ENCODE results near the gene TMEM217. TPM values are rescaled to one million over a fixed set of nuclear protein-coding genes. Genes with fewer than 3 reads are reported as not detected.

TMEM217 gene
- total and polyA plus RNA-seq, 4 donors: 0.50 to 2.7 (median 1.4) TPM

GRCh38 chr6:37177935-37178517 lies 79.9 kb downstream of the TMEM217 start:
- no peaks in the 10 kb centered on the region for H3K4me1 ChIP-seq (ENCODE audit: control insufficient read depth in 1 of 2, insufficient read depth in 2 of 2, low read length in 2 of 2)
- no peak overlapping the region for H3K27ac ChIP-seq (ENCODE audit: low read depth in 1 of 2, low read length in 2 of 2)
- ATAC-seq (ENCODE audit: low FRiP score): no peak
- intact Hi-C loops (cut with DNase I): no loop called here
- peaks cover 5% of the 10 kb centered on the region in 2 donors for H3K36me3 ChIP-seq (ENCODE audit: control insufficient read depth in 1 of 2, insufficient read depth in 2 of 2, low read length in 1 of 2)
- H3K4me3 ChIP-seq (ENCODE audit: low read length in 2 of 2): no peak overlapping the region
- no peaks in the 10 kb centered on the region for H3K9me3 ChIP-seq (ENCODE audit: control insufficient read depth, low read length)
- 94 to 95% methylated on average over 8 of the region's 8 CpGs for WGBS, 2 donors
- H3K27me3 ChIP-seq (ENCODE audit: control insufficient read depth in 1 of 2, insufficient read depth in 2 of 2, low read length in 1 of 2): no peaks in the 10 kb centered on the region
- DNase-seq: no peak

GRCh38 chr6:37177077-37177934 lies 80.6 kb downstream of the TMEM217 start:
- H3K4me1 ChIP-seq (ENCODE audit: control insufficient read depth in 1 of 2, insufficient read depth in 2 of 2, low read length in 2 of 2): no peaks in the 10 kb centered on the region
- peaks cover 5% of the 10 kb centered on the region in 2 donors for H3K36me3 ChIP-seq (ENCODE audit: control insufficient read depth in 1 of 2, insufficient read depth in 2 of 2, low read length in 1 of 2)
- no peak overlapping the region for H3K4me3 ChIP-seq (ENCODE audit: low read length in 2 of 2)
- intact Hi-C loops (cut with DNase I): no loop called here
- ATAC-seq (ENCODE audit: low FRiP score): no peak
- H3K27ac ChIP-seq (ENCODE audit: low read depth in 1 of 2, low read length in 2 of 2): no peak overlapping the region
- WGBS, 2 donors: 72 to 82% methylated on average over 10 of the region's 10 CpGs
- no peaks in the 10 kb centered on the region for H3K27me3 ChIP-seq (ENCODE audit: control insufficient read depth in 1 of 2, insufficient read depth in 2 of 2, low read length in 1 of 2)
- DNase-seq: no peak
- no peaks in the 10 kb centered on the region for H3K9me3 ChIP-seq (ENCODE audit: control insufficient read depth, low read length)

GRCh38 chr6:37176268-37177076 lies 81.5 kb downstream of the TMEM217 start:
- no peaks in the 10 kb centered on the region for H3K9me3 ChIP-seq (ENCODE audit: control insufficient read depth, low read length)
- ATAC-seq (ENCODE audit: low FRiP score) (no peak), DNase-seq (no peak)
- 94 to 96% methylated on average over 15 of the region's 15 CpGs for WGBS, 2 donors
- H3K4me3 ChIP-seq (ENCODE audit: low read length in 2 of 2): no peak overlapping the region
- no peak overlapping the region for H3K27ac ChIP-seq (ENCODE audit: low read depth in 1 of 2, low read length in 2 of 2)
- intact Hi-C loops (cut with DNase I): no loop called here
- H3K4me1 ChIP-seq (ENCODE audit: control insufficient read depth in 1 of 2, insufficient read depth in 2 of 2, low read length in 2 of 2): no peaks in the 10 kb centered on the region
- H3K27me3 ChIP-seq (ENCODE audit: control insufficient read depth in 1 of 2, insufficient read depth in 2 of 2, low read length in 1 of 2): no peaks in the 10 kb centered on the region
- H3K36me3 ChIP-seq (ENCODE audit: control insufficient read depth in 1 of 2, insufficient read depth in 2 of 2, low read length in 1 of 2): peaks cover 5% of the 10 kb centered on the region in 2 donors

DNA sequence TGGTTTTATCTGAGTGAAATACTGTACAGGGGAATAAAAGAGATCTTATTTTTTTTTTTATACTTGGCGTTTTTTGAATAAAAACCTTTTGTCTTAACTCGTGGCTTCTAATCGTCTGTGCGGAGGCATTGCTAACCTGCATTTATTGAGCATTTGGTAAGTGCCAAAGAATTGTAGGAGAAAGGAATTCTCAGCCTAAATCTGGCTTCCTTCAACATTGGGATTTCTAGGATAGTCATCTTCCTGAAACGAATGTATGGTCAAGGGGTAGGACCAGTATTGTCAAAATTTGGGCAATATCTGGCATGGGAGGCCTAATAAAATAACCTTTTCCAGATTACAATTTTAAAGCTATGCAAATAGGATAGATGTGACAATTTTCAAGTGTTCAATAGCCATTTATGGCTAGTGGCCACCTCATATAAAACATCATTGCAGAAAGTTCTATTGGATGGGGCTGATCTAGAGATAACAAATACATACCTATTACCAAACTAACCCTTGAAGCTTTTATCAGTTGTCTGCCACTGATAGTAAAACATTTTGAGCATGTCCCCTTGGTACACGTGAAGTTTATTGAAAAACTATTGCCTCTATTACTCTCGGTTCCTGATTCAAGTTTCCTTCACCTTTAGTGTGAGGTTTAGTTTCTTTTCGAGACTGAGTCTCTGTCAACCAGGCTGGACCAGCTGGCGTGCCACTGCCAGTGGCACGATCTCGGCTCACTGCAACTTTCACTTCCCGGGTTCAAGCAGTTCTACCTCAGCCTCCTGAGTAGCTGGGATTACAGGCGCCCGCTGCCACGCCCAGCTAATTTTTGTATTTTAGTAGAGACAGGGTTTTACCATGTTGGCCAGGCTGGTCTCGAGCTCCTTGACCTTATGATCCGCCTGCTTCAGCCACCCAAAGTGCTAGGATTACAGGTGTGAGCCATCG lies 82.3 kb downstream of the TMEM217 start:
- 84 to 85% methylated on average over 18 of the region's 18 CpGs for WGBS, 2 donors
- H3K36me3 ChIP-seq (ENCODE audit: control insufficient read depth in 1 of 2, insufficient read depth in 2 of 2, low read length in 1 of 2): peaks cover 5% of the 10 kb centered on the region in 2 donors
- intact Hi-C loops (cut with DNase I): no loop called here
- H3K9me3 ChIP-seq (ENCODE audit: control insufficient read depth, low read length): no peaks in the 10 kb centered on the region
- no peak overlapping the region for H3K4me3 ChIP-seq (ENCODE audit: low read length in 2 of 2)
- H3K4me1 ChIP-seq (ENCODE audit: control insufficient read depth in 1 of 2, insufficient read depth in 2 of 2, low read length in 2 of 2): no peaks in the 10 kb centered on the region
- H3K27ac ChIP-seq (ENCODE audit: low read depth in 1 of 2, low read length in 2 of 2): no peak overlapping the region
- ATAC-seq (ENCODE audit: low FRiP score): no peak
- no peaks in the 10 kb centered on the region for H3K27me3 ChIP-seq (ENCODE audit: control insufficient read depth in 1 of 2, insufficient read depth in 2 of 2, low read length in 1 of 2)
- DNase-seq: no peak

DNA sequence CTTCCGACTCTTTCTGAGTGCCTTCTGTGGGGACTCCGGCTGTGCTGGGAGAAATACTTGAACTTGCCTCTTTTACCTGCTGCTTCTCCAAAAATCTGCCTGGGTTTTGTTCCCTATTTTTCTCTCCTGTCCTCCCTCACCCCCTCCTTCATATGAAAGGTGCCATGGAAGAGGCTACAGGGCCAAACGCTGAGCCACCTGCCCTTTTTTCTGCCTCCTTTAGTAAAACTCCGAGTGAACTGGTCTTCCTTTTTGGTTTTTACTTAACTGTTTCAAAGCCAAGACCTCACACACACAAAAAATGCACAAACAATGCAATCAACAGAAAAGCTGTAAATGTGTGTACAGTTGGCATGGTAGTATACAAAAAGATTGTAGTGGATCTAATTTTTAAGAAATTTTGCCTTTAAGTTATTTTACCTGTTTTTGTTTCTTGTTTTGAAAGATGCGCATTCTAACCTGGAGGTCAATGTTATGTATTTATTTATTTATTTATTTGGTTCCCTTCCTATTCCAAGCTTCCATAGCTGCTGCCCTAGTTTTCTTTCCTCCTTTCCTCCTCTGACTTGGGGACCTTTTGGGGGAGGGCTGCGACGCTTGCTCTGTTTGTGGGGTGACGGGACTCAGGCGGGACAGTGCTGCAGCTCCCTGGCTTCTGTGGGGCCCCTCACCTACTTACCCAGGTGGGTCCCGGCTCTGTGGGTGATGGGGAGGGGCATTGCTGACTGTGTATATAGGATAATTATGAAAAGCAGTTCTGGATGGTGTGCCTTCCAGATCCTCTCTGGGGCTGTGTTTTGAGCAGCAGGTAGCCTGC lies 83.2 kb downstream of the TMEM217 start:
- 78 to 80% methylated on average over 10 of the region's 10 CpGs for WGBS, 2 donors
- H3K27me3 ChIP-seq (ENCODE audit: control insufficient read depth in 1 of 2, insufficient read depth in 2 of 2, low read length in 1 of 2): no peaks in the 10 kb centered on the region
- DNase-seq (no peak), ATAC-seq (ENCODE audit: low FRiP score) (no peak)
- H3K4me3 ChIP-seq (ENCODE audit: low read length in 2 of 2): no peak overlapping the region
- intact Hi-C loops (cut with DNase I): loop anchor here in 1 of 2 donors (5.0 kb wide), 1 partner anchor 42 kb away; no protein-coding TSS in a partner anchor
- H3K36me3 ChIP-seq (ENCODE audit: control insufficient read depth in 1 of 2, insufficient read depth in 2 of 2, low read length in 1 of 2): peaks cover 5% of the 10 kb centered on the region in 2 donors
- H3K9me3 ChIP-seq (ENCODE audit: control insufficient read depth, low read length): no peaks in the 10 kb centered on the region
- no peaks in the 10 kb centered on the region for H3K4me1 ChIP-seq (ENCODE audit: control insufficient read depth in 1 of 2, insufficient read depth in 2 of 2, low read length in 2 of 2)
- no peak overlapping the region for H3K27ac ChIP-seq (ENCODE audit: low read depth in 1 of 2, low read length in 2 of 2)

- Histone ChIP-seq H3K4me3 (ENCODE audit: low read length in 2 of 2) (no peak overlapping the region), H3K36me3 (ENCODE audit: control insufficient read depth in 1 of 2, insufficient read depth in 2 of 2, low read length in 1 of 2) (peaks cover 5% of the 10 kb centered on the region in 2 donors)
- intact Hi-C loops (cut with DNase I): loop anchor here in 1 of 2 donors (5.0 kb wide), 1 partner anchor 42 kb away; no protein-coding TSS in a partner anchor
Measured at GRCh38 chr6:37174196-37174514, 83.8 kb downstream of the TMEM217 start.

GRCh38 chr6:37173493-37174195 lies 84.3 kb downstream of the TMEM217 start:
- no peaks in the 10 kb centered on the region for H3K4me1 ChIP-seq (ENCODE audit: control insufficient read depth in 1 of 2, insufficient read depth in 2 of 2, low read length in 2 of 2)
- H3K9me3 ChIP-seq (ENCODE audit: control insufficient read depth, low read length): no peaks in the 10 kb centered on the region
- ATAC-seq (ENCODE audit: low FRiP score) (no peak), DNase-seq (no peak)
- no peak overlapping the region for H3K4me3 ChIP-seq (ENCODE audit: low read length in 2 of 2)
- intact Hi-C loops (cut with DNase I): loop anchor here in 1 of 2 donors (2.0 to 5.0 kb wide), 2 partner anchors 41 to 123 kb away; no protein-coding TSS in a partner anchor
- WGBS, 2 donors: 51 to 57% methylated on average over 9 of the region's 9 CpGs
- H3K27ac ChIP-seq (ENCODE audit: low read depth in 1 of 2, low read length in 2 of 2): no peak overlapping the region
- no peaks in the 10 kb centered on the region for H3K27me3 ChIP-seq (ENCODE audit: control insufficient read depth in 1 of 2, insufficient read depth in 2 of 2, low read length in 1 of 2)
- H3K36me3 ChIP-seq (ENCODE audit: control insufficient read depth in 1 of 2, insufficient read depth in 2 of 2, low read length in 1 of 2): peaks cover 5% of the 10 kb centered on the region in 2 donors

More at GRCh38 chr6:37174196-37174514, 83.8 kb downstream of the TMEM217 start:
- WGBS, 2 donors: 85 to 88% methylated on average over 3 of the region's 3 CpGs
- Histone ChIP-seq H3K27ac (ENCODE audit: low read depth in 1 of 2, low read length in 2 of 2) (no peak overlapping the region), H3K4me1 (ENCODE audit: control insufficient read depth in 1 of 2, insufficient read depth in 2 of 2, low read length in 2 of 2) (no peaks in the 10 kb centered on the region), H3K27me3 (ENCODE audit: control insufficient read depth in 1 of 2, insufficient read depth in 2 of 2, low read length in 1 of 2) (no peaks in the 10 kb centered on the region), H3K9me3 (ENCODE audit: control insufficient read depth, low read length) (no peaks in the 10 kb centered on the region)
- ATAC-seq (ENCODE audit: low FRiP score) (no peak), DNase-seq (no peak)

All from aorta (tissue), 5 donors.